Kidney capillary endothelial cell (primary cell): ENCODE data around the gene FAM171A1.
"Not testable (repeated sequence)": the region's sequence is repeated elsewhere in the genome, so short reads cannot be mapped to it uniquely, and the experiment has no call there.

Experiments
- DNase-seq: peaks from one replicate; pipeline ENCODE4 v3.0.0-alpha.2; 2018; ENCODE audit warnings: low spot score

Gene FAM171A1

GRCh38 chr10:15316871-15317464 lies 54.1 kb downstream of the FAM171A1 start:
- peak; percentile 27 for DNase-seq

- DNase-seq = no peak
Observed at GRCh38 chr10:15316145-15316544, 54.9 kb downstream of the FAM171A1 start.

- no peak for DNase-seq
Observed at GRCh38 chr10:15315286-15315685, 55.8 kb downstream of the FAM171A1 start.

- DNase-seq = no peak
Observed at GRCh38 chr10:15314482-15315045, 56.5 kb downstream of the FAM171A1 start.

GRCh38 chr10:15313843-15314242 lies 57.2 kb downstream of the FAM171A1 start:
- peak; percentile 60 for DNase-seq

GRCh38 chr10:15313047-15313446 lies 58.0 kb downstream of the FAM171A1 start:
- no peak for DNase-seq

- DNase-seq = no peak
Observed at GRCh38 chr10:15311569-15312280, 59.4 kb downstream of the FAM171A1 start.

GRCh38 chr10:15310776-15311568 lies 60.1 kb downstream of the FAM171A1 start:
- DNase-seq = no peak

- DNase-seq = no peak
Observed at GRCh38 chr10:15309221-15309620, 61.9 kb downstream of the FAM171A1 start.

GRCh38 chr10:15306735-15307280 lies 64.3 kb downstream of the FAM171A1 start:
- DNase-seq = peak; percentile 40

GRCh38 chr10:15305634-15306033 lies 65.5 kb downstream of the FAM171A1 start:
- DNase-seq = no peak

- no peak for DNase-seq
Observed at GRCh38 chr10:15305161-15305560, 65.9 kb downstream of the FAM171A1 start.

- not testable (repeated sequence) for DNase-seq
Observed at GRCh38 chr10:15302188-15302956, 68.7 kb downstream of the FAM171A1 start.

- no peak for DNase-seq
Observed at GRCh38 chr10:15300697-15301096, 70.4 kb downstream of the FAM171A1 start.

GRCh38 chr10:15300145-15300544 lies 70.9 kb downstream of the FAM171A1 start:
- no peak for DNase-seq

GRCh38 chr10:15296701-15297100 lies 74.4 kb downstream of the FAM171A1 start:
- no peak for DNase-seq

- no peak for DNase-seq
Observed at GRCh38 chr10:15295537-15296325, 75.4 kb downstream of the FAM171A1 start.

- DNase-seq = peak; percentile 30
Observed at GRCh38 chr10:15293862-15294842, 76.9 kb downstream of the FAM171A1 start.

GRCh38 chr10:15290671-15291070 lies 80.4 kb downstream of the FAM171A1 start:
- DNase-seq = no peak

- DNase-seq = no peak
Observed at GRCh38 chr10:15290150-15290549, 80.9 kb downstream of the FAM171A1 start.
